PC-3 (cell line): ENCODE data around the gene CACNA1A. TPM values are rescaled to one million over a fixed set of nuclear protein-coding genes. Genes with fewer than 3 reads are reported as not detected.
A peak's percentile ranks its signal among the peaks of the same experiment; 100 is the strongest.

ENCODE experiments used
- ATAC-seq: fragments of 200-7000 bp; cut with Tn5 transposase; 2 replicates; pipeline ENCODE4 v1.9.1; 2020; ENCODE audit warnings: mild to moderate bottlenecking, moderate library complexity
- BruUV-seq: library from RNA; stranded (reverse); fragments of 400-500 nt; replicated peaks from 2 replicates; lab custom pipeline; 2021; lab: Mats Ljungman, UMichigan
- CTCF ChIA-PET: fragments of 300-600 bp; sonication (Branson Sonifier 250); formaldehyde crosslinking; loops from one replicate; lab custom pipeline; 2022; ENCODE audit warnings: antibody characterized with exemption; lab: Charles Lee
- POLR2A ChIA-PET: fragments of 300-600 bp; sonication (Branson Sonifier 250); formaldehyde crosslinking; loops from one replicate; lab custom pipeline; 2022; ENCODE audit warnings: antibody characterized with exemption; ENCODE audit not compliant: unreplicated experiment; lab: Charles Lee
- DNase-seq: peaks from one replicate; pipeline ENCODE4 v3.0.0-alpha.2; 2015
- H2AFZ ChIP-seq: fragments of 300-600 bp; sonication (generic); 2 replicates; pipeline ENCODE4 v1.6.0; 2016; ENCODE audit warnings: antibody characterized with exemption, low read length
- H3F3A ChIP-seq: fragments of 300-600 bp; sonication (generic); one replicate; pipeline ENCODE4 v1.6.0; 2017; ENCODE audit warnings: antibody characterized with exemption, low read length, control low read depth, mild to moderate bottlenecking; ENCODE audit not compliant: unreplicated experiment
- H3K27ac ChIP-seq: fragments of 300-600 bp; sonication (generic); 2 replicates; pipeline ENCODE4 v1.5.1; 2016; ENCODE audit warnings: mild to moderate bottlenecking, low read length
- H3K27me3 ChIP-seq: fragments of 300-600 bp; sonication (generic); 2 replicates; pipeline ENCODE4 v1.6.1; 2016; ENCODE audit warnings: low read length, mixed read lengths
- H3K36me3 ChIP-seq: fragments of 300-600 bp; sonication (generic); 2 replicates; pipeline ENCODE4 v1.6.1; 2016; ENCODE audit warnings: low read depth, mixed run types, low read length, mixed read lengths
- H3K4me1 ChIP-seq: fragments of 300-600 bp; sonication (generic); 2 replicates; pipeline ENCODE4 v1.5.1; 2016; ENCODE audit warnings: low read length; ENCODE audit not compliant: insufficient read depth
- H3K4me2 ChIP-seq: fragments of 300-600 bp; sonication (generic); 2 replicates; pipeline ENCODE4 v1.6.0; 2016; ENCODE audit warnings: low read length
- H3K4me3 ChIP-seq: fragments of 300-600 bp; sonication (generic); 2 replicates; pipeline ENCODE4 v1.5.1; 2016; ENCODE audit warnings: mild to moderate bottlenecking, low read length, mixed read lengths
- H3K79me2 ChIP-seq: fragments of 300-600 bp; sonication (generic); 2 replicates; pipeline ENCODE4 v1.6.1; 2017; ENCODE audit warnings: low read length, mixed read lengths
- H3K9ac ChIP-seq: fragments of 300-600 bp; sonication (generic); 2 replicates; pipeline ENCODE4 v1.6.0; 2016; ENCODE audit warnings: mild to moderate bottlenecking, low read length
- H3K9me2 ChIP-seq: fragments of 300-600 bp; sonication (generic); replicated peaks from 2 replicates; pipeline ENCODE4 v1.6.1; 2016; ENCODE audit warnings: mixed run types, low read length, mixed read lengths
- H3K9me3 ChIP-seq: fragments of 300-600 bp; sonication (generic); 2 replicates; pipeline ENCODE4 v1.6.1; 2016; ENCODE audit warnings: low read length, mixed read lengths
- H4K20me1 ChIP-seq: fragments of 300-600 bp; sonication (generic); 2 replicates; pipeline ENCODE4 v1.6.1; 2016; ENCODE audit warnings: low read length, mixed read lengths
- EZH2 ChIP-seq: fragments of 300-600 bp; sonication (generic); IDR thresholded peaks from one replicate; pipeline ENCODE4 v1.6.1; 2017; ENCODE audit warnings: antibody characterized with exemption, mild to moderate bottlenecking, low read length; ENCODE audit not compliant: unreplicated experiment
- EZH2phosphoT487 ChIP-seq: fragments of 300-600 bp; sonication (generic); IDR thresholded peaks from 2 replicates; pipeline ENCODE4 v1.6.1; 2018; ENCODE audit warnings: mild to moderate bottlenecking, antibody characterized with exemption, low read length, borderline replicate concordance
- intact Hi-C: fragments of 100-400 bp; cut with micrococcal nuclease; formaldehyde crosslinking; loops from 2 replicates; pipeline ENCODE4 v1.9.0; 2023
- total RNA-seq: library from RNA; depleted of rRNA; stranded (reverse); fragments of >200 nt; gene quantifications from 2 replicates; pipeline ENCODE4 v1.2.3, GENCODE V29; 2014
- TF ChIP-seq, protein P1 (sequence below): fragments of 300-600 bp; sonication (generic); conservative IDR thresholded peaks from 2 replicates; pipeline ENCODE4 v1.5.1; 2017; ENCODE audit warnings: antibody characterized with exemption, low read depth, mild to moderate bottlenecking, low read length

Gene CACNA1A
- total RNA-seq, 1 experiment from 2014 or later = 0.62 TPM

DNA sequence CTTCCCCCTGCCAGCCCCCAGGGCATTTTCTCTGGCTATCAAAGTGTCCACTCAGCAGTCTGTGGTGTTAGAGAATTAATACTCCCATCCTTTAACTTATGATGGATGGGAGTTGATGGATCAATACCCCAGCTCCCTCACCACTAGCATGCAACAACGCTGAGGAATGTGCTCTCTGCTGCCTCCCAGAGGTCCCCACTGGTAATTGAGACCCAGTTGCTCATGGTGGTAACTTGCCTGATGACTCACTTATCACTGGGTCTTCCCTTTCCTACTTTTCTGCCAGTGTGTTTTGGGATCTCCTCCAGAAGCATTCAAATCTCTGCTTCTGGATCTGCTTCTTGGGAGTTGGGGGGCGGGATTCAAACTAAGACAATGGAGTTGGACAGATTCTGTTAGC, 20.3 kb upstream of the CACNA1A start:
- no TSS peak for BruUV-seq
- no peak overlapping the region for H3K4me2 ChIP-seq
- peak; percentile 51 for DNase-seq
- no peak overlapping the region for H3K9ac ChIP-seq
- H3K9me3 ChIP-seq = no peaks in the 10 kb centered on the region
- no peak overlapping the region for H2AFZ ChIP-seq
- no peaks in the 10 kb centered on the region for H3K79me2 ChIP-seq
- no peak for TF ChIP-seq EZH2
- TF ChIP-seq, protein P1, sequence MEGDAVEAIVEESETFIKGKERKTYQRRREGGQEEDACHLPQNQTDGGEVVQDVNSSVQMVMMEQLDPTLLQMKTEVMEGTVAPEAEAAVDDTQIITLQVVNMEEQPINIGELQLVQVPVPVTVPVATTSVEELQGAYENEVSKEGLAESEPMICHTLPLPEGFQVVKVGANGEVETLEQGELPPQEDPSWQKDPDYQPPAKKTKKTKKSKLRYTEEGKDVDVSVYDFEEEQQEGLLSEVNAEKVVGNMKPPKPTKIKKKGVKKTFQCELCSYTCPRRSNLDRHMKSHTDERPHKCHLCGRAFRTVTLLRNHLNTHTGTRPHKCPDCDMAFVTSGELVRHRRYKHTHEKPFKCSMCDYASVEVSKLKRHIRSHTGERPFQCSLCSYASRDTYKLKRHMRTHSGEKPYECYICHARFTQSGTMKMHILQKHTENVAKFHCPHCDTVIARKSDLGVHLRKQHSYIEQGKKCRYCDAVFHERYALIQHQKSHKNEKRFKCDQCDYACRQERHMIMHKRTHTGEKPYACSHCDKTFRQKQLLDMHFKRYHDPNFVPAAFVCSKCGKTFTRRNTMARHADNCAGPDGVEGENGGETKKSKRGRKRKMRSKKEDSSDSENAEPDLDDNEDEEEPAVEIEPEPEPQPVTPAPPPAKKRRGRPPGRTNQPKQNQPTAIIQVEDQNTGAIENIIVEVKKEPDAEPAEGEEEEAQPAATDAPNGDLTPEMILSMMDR = peak; percentile 69
- H3K9me2 ChIP-seq = no peaks in the 10 kb centered on the region
- ChIA-PET CTCF (no interaction called here), POLR2A (no interaction called here)
- H4K20me1 ChIP-seq = no peaks in the 10 kb centered on the region
- H3K36me3 ChIP-seq = no peaks in the 10 kb centered on the region
- no peak for ATAC-seq
- no peak overlapping the region for H3K27ac ChIP-seq
- H3K27me3 ChIP-seq = peaks cover 34% of the 10 kb centered on the region
- no peaks in the 10 kb centered on the region for H3K4me1 ChIP-seq
- H3K4me3 ChIP-seq = no peak overlapping the region
- intact Hi-C loops = no loop called here
- no peaks in the 10 kb centered on the region for H3F3A ChIP-seq

DNA sequence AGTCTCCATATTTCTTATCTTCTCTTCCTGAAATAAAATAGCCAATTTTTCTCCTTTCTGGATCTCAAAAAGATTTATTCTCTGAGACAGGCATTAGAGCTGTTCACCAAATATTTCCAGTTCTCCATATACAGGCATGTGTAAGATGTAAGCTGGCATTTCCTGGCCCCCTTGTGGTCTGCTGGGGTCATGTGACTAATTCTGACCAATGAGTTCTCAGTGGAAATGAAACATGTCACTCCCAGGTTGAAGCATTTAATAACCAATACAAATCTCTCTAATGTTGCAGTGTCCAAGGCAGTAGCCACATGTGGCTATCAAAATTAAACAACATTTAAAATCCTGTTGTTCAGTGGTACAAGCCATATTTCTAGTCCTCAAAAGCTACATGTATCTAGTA, 14.8 kb upstream of the CACNA1A start:
- POLR2A ChIA-PET = no interaction called here

DNA sequence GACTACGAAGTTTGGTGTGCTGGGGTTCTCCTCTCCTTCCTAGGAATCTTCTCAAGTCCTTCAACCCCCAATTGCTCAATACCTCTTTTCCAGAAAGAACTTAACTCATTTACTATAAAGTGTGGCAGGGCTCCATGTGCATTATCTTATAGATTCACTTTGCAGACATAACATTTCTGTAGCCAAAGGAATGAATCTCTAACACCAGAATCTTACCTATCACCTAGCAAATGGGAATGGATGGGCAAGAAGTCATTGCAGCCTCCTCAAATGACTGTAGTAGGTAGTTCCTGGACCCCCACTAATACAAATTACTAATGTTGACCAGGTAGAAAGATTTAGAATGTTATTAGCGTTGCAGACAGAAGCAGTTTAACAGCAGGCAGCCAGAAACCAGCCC, 5.7 kb upstream of the CACNA1A start:
- Histone ChIP-seq H3K27me3 (peaks cover 89% of the 10 kb centered on the region), H3K79me2 (no peaks in the 10 kb centered on the region), H3F3A (no peaks in the 10 kb centered on the region), H3K4me1 (no peaks in the 10 kb centered on the region), H3K4me2 (no peak overlapping the region), H3K9ac (no peak overlapping the region), H3K27ac (no peak overlapping the region), H3K9me3 (no peaks in the 10 kb centered on the region), H2AFZ (no peak overlapping the region), H3K9me2 (no peaks in the 10 kb centered on the region), H3K36me3 (no peaks in the 10 kb centered on the region), H3K4me3 (no peak overlapping the region), H4K20me1 (no peaks in the 10 kb centered on the region)
- no peak for DNase-seq
- BruUV-seq = no TSS peak
- TF ChIP-seq EZH2 = no peak
- TF ChIP-seq EZH2phosphoT487 = no peak
- TF ChIP-seq, protein P1 = no peak
- ATAC-seq = no peak
- POLR2A ChIA-PET = no interaction called here
- intact Hi-C loops = no loop called here
- CTCF ChIA-PET = no interaction called here

More for the DNA sequence above, 14.8 kb upstream of the CACNA1A start:
- Histone ChIP-seq H3K4me1 (no peaks in the 10 kb centered on the region), H3K79me2 (no peaks in the 10 kb centered on the region), H3K4me3 (no peak overlapping the region), H3K9ac (no peak overlapping the region), H3K4me2 (no peak overlapping the region), H2AFZ (no peak overlapping the region), H3K9me2 (no peaks in the 10 kb centered on the region), H3K27ac (no peak overlapping the region), H3K27me3 (peaks cover 63% of the 10 kb centered on the region), H4K20me1 (no peaks in the 10 kb centered on the region), H3F3A (no peaks in the 10 kb centered on the region), H3K9me3 (no peaks in the 10 kb centered on the region), H3K36me3 (no peaks in the 10 kb centered on the region)
- TF ChIP-seq EZH2 (no peak), EZH2phosphoT487 (no peak)
- TF ChIP-seq, protein P1 = no peak
- BruUV-seq = no TSS peak
- CTCF ChIA-PET = no interaction called here
- ATAC-seq (no peak), DNase-seq (peak; percentile 16)
- intact Hi-C loops = no loop called here
